Adrenal gland (tissue), 12 donors: ENCODE measurements around the gene SF3B2. TPM values are rescaled to one million over a fixed set of nuclear protein-coding genes. Genes with fewer than 3 reads are reported as not detected.
"Not testable (repeated sequence)": the region's sequence is repeated elsewhere in the genome, so short reads cannot be mapped to it uniquely, and the experiment has no call there.

Experiments
- DNase-seq, 7 donors: peaks; one replicate each; pipeline ENCODE4 v3.0.0-alpha.2; 2019 to 2020
- H3K27ac ChIP-seq, 5 donors: fragments of 200-600 bp; sonication (generic) in 4 of 5; 1 replicate in 3 of 5; 2 replicates in 2 of 5; pipeline versions ENCODE4 v1.5.1 to v1.8.0; 2016 to 2020; ENCODE audit warnings: mild to moderate bottlenecking in 1 of 5
- H3K27me3 ChIP-seq: fragments of 200-600 bp; 2 replicates; pipeline ENCODE4 v1.8.0; 2021
- H3K36me3 ChIP-seq, 2 donors: fragments of 200-600 bp; replicated peaks in 1 of 2; 1 replicate in 1 of 2; 2 replicates in 1 of 2; pipeline versions ENCODE4 v1.5.1 to v1.8.0; 2018 to 2022
- H3K4me1 ChIP-seq, 2 donors: fragments of 200-600 bp; replicated peaks in 1 of 2; 1 replicate in 1 of 2; 2 replicates in 1 of 2; pipeline versions ENCODE4 v1.5.1 to v1.8.0; 2018 to 2021
- H3K4me3 ChIP-seq, 4 donors: fragments of 200-600 bp; sonication (generic) in 3 of 4; one replicate each; pipeline ENCODE4 v1.5.1; 2016 to 2018
- H3K9me3 ChIP-seq, 3 donors: fragments of 200-600 bp; sonication (generic) in 1 of 3; replicated peaks in 1 of 3; 1 replicate in 2 of 3; 2 replicates in 1 of 3; pipeline versions ENCODE4 v1.5.1 to v1.8.0; 2016 to 2021
- POLR2A ChIP-seq, 2 donors: fragments of 450-650 bp; IDR thresholded peaks; one replicate each; pipeline ENCODE4 v1.6.1; 2017; ENCODE audit warnings: antibody characterized with exemption in 2 of 2, mild to moderate bottlenecking in 2 of 2, moderate library complexity in 1 of 2
- WGBS, 4 donors: extraction: QIAGEN DNeasy Blood & Tissue Kit in 2 of 4; methylation state at CpG; one replicate each; pipeline versions ENCODE4 v1.1.5 to v1.1.7; 2013 to 2017; 5-methylcytosine and 5-hydroxymethylcytosine counted together
- intact Hi-C, 2 donors: fragments of 100-400 bp; cut with DNase I; formaldehyde crosslinking; loops; one replicate each; pipeline versions ENCODE4 v1.14.1 to v1.15.0; 2022 to 2023
- polyA plus RNA-seq, 3 donors: library from polyadenylated mRNA; stranded (reverse); fragments of 200-250 nt in 2 of 3; fragments of 350-450 nt in 1 of 3; fragmentation: Illumina TruSeq in 1 of 3; extraction: RNeasy Lipid Tissue Mini Kit (QIAGEN cat#74804) in 1 of 3; gene quantifications; one replicate each; pipeline ENCODE4 v1.2.3, GENCODE V29; 2013 to 2014
- total RNA-seq, 9 donors: library from RNA; depleted of rRNA in 4 of 9; stranded (reverse); fragments of >200 nt in 4 of 9; fragments of 120-200 nt in 1 of 9; fragmentation: NEBNext Ultra II Directional in 1 of 9; extraction: Animal tissue kit (Norgen Biotek cat#: 25700) in 1 of 9; gene quantifications; one replicate each; pipeline versions ENCODE4 v1.1.0 to v1.2.4, GENCODE V29; 2013 to 2023
- TF ChIP-seq, protein P1 (sequence below), 6 experiments: fragments of 450-650 bp in 4 of 6; fragments of 200-600 bp in 2 of 6; sonication (generic) in 1 of 6; IDR thresholded peaks; 1 replicate in 5 of 6; 2 replicates in 1 of 6; pipeline versions ENCODE4 v1.5.1 to v1.8.0; 2016 to 2021; ENCODE audit warnings: antibody characterized with exemption in 6 of 6, mild to moderate bottlenecking in 2 of 6, moderate library complexity in 1 of 6
- donor health status: healthy with polysubstance abuse.
- donor health status: Bipolar disorder and iron deficiency.
- donor health status: DM: yes; HTN: yes; CAD: no.
- donor health status: DM: no; HTN: no; CAD: no.
- donor health status: DM: no; HTN: no; CAD: no.
- donor health status: DM: yes; HTN: yes; CAD: no.

Gene SF3B2
- total and polyA plus RNA-seq, 12 donors: 101 to 196 (median 141) TPM

DNA sequence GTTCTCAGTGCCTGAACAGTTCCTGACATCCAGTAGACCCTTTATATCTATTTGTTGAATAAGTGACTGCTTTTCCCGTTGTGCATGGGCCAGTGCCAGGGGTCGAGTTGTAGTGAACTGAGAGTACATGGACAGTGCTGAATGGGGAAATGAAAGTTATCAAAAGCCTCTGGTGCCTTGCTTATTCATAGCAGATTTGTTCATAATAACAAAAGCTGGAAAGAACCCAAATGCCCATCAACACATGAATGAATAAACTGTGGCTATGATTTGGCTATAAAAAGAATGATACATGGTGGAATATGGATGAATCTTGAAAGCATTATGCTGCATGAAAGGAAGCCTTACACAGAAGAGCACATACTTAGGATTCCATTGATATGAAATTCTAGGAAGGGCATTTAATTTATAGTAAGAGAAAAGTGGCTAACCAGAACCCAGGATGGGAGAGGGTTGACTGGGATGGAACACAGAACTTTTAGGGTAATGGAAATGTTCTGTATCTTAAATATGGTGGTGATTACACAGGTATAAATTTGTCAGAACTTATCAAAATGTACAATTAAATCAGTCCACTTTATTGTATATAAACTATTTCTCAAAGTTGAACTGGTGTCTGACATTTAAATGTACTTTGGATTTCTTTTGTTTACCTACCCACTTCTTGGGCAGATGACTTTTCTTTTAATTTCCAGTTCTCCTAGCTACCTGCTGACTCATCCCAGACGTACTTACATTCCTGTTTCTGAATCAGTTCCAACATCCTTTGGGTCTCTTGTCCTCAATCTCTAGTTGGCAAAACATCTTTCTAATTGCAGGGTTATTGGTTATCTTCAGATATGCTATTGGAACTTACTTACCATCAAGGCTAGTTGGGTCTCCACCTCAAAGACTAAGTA is 60.7 kb downstream of the SF3B2 start:
- Histone ChIP-seq H3K4me3 (no peak overlapping the region), H3K36me3 (no peaks in the 10 kb centered on the region), H3K27ac (peak overlapping the region in 3 of 5 donors; percentile 39 to 52 (median 50)), H3K27me3 (no peaks in the 10 kb centered on the region), H3K9me3 (no peaks in the 10 kb centered on the region), H3K4me1 (peaks cover 16 to 43% of the 10 kb centered on the region in 2 donors)
- intact Hi-C loops: no loop called here
- TF ChIP-seq POLR2A (IDR thresholded peaks at IDR 0.05): no peak
- 5 to 13% (median 9%) methylated on average over 3 of the region's 3 CpGs for WGBS, 4 donors
- DNase-seq: peak in 6 of 7 donors; percentile 43 to 71 (median 54)

DNA sequence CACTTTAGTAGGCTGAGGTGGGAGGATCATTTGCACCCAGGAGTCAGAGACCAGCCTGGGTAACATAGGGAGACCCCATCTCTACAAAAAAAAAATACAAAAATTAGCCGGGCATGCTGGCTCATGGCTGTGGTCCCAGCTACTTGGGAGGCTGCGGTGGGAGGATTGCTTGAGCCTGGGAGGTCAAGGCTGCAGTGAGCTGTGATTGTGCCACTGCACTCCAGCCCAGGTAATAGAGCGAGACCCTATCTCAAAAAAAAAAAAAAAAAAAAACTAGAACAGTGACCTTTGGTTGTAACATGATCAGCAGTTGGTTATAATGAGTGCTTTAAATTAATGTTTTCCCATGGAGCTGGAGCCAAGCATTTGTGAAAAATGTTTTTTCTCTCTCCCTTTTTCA is 62.8 kb downstream of the SF3B2 start:
- H3K27me3 ChIP-seq, H3K27ac ChIP-seq, DNase-seq, intact Hi-C loops, H3K4me3 ChIP-seq, H3K36me3 ChIP-seq, H3K9me3 ChIP-seq: not testable (repeated sequence)
- 45 to 56% (median 53%) methylated on average over 3 of the region's 3 CpGs for WGBS, 4 donors
- peaks cover 28 to 63% of the 10 kb centered on the region in 2 donors for H3K4me1 ChIP-seq

DNA sequence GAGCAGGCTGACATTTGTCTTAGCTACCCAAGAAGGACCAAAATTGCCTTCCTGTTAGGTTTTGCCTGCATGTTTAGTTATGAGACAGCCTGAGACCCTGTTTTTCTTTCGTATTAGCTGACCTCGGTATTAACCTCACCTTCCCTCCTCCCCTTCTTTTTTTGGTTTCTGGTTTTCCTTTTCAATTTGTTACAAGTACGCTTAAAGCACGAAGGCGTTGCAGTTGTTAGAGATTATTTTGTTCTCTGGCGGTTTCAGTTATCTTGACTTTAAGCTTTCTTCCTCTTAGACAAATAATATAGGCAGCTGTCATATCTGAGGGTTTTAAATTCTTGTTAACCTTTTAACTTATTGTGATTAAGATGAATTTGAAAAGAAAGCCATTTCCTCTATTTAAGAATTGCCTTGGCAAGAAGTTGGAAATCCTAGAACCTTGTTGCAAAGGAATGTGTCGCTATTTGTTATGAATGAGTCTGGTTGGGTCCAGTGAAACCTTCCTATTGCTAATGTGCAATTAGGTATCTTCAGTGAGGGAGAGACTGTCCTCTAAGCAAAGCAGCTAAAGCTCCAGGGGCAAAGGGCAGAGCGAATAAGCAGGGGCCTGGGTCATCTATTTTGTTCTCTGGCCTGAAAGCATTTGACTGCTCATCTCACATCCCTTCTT is 63.6 kb downstream of the SF3B2 start:
- Histone ChIP-seq H3K9me3 (no peaks in the 10 kb centered on the region), H3K4me3 (no peak overlapping the region), H3K4me1 (peaks cover 34 to 68% of the 10 kb centered on the region in 2 donors), H3K27me3 (no peaks in the 10 kb centered on the region), H3K27ac (no peak overlapping the region), H3K36me3 (no peaks in the 10 kb centered on the region)
- TF ChIP-seq POLR2A (IDR thresholded peaks at IDR 0.05): no peak
- TF ChIP-seq, protein P1, sequence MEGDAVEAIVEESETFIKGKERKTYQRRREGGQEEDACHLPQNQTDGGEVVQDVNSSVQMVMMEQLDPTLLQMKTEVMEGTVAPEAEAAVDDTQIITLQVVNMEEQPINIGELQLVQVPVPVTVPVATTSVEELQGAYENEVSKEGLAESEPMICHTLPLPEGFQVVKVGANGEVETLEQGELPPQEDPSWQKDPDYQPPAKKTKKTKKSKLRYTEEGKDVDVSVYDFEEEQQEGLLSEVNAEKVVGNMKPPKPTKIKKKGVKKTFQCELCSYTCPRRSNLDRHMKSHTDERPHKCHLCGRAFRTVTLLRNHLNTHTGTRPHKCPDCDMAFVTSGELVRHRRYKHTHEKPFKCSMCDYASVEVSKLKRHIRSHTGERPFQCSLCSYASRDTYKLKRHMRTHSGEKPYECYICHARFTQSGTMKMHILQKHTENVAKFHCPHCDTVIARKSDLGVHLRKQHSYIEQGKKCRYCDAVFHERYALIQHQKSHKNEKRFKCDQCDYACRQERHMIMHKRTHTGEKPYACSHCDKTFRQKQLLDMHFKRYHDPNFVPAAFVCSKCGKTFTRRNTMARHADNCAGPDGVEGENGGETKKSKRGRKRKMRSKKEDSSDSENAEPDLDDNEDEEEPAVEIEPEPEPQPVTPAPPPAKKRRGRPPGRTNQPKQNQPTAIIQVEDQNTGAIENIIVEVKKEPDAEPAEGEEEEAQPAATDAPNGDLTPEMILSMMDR (IDR thresholded peaks at IDR 0.05): no peak
- no peak for DNase-seq
- 49 to 65% (median 61%) methylated on average over 8 of the region's 8 CpGs for whole genome bisulfite sequencing, 4 donors
- intact Hi-C loops: no loop called here

- Histone ChIP-seq H3K27me3 (no peaks in the 10 kb centered on the region), H3K27ac (no peak overlapping the region), H3K36me3 (no peaks in the 10 kb centered on the region), H3K4me1 (peaks cover 33 to 68% of the 10 kb centered on the region in 2 donors), H3K9me3 (no peaks in the 10 kb centered on the region), H3K4me3 (no peak overlapping the region)
- 68 to 84% (median 70%) methylated on average over 7 of the region's 7 CpGs for WGBS, 4 donors
- TF ChIP-seq, protein P1 (IDR thresholded peaks at IDR 0.05): no peak
- TF ChIP-seq POLR2A (IDR thresholded peaks at IDR 0.05): no peak
- intact Hi-C loops: no loop called here
- no peak for DNase-seq
Measured at GRCh38 chr11:66116576-66117361, 64.6 kb downstream of the SF3B2 start.

GRCh38 chr11:66118847-66119246 is 66.7 kb downstream of the SF3B2 start:
- WGBS, 4 donors: 55 to 98% (median 66%) methylated on average over 3 of the region's 3 CpGs
- TF ChIP-seq, protein P1 (IDR thresholded peaks at IDR 0.05): no peak
- TF ChIP-seq POLR2A (IDR thresholded peaks at IDR 0.05): no peak
- peak overlapping the region; percentile 28 to 95 (median 75) for H3K27ac ChIP-seq

More at GRCh38 chr11:66118847-66119246, 66.7 kb downstream of the SF3B2 start:
- H3K27me3 ChIP-seq: no peaks in the 10 kb centered on the region
- H3K4me1 ChIP-seq: peaks cover 18 to 47% of the 10 kb centered on the region in 2 donors
- no peaks in the 10 kb centered on the region for H3K36me3 ChIP-seq
- intact Hi-C loops: no loop called here
- DNase-seq: no peak
- H3K9me3 ChIP-seq: no peaks in the 10 kb centered on the region
- H3K4me3 ChIP-seq: no peak overlapping the region
